ENCODE results near the gene USP35.

DNA sequence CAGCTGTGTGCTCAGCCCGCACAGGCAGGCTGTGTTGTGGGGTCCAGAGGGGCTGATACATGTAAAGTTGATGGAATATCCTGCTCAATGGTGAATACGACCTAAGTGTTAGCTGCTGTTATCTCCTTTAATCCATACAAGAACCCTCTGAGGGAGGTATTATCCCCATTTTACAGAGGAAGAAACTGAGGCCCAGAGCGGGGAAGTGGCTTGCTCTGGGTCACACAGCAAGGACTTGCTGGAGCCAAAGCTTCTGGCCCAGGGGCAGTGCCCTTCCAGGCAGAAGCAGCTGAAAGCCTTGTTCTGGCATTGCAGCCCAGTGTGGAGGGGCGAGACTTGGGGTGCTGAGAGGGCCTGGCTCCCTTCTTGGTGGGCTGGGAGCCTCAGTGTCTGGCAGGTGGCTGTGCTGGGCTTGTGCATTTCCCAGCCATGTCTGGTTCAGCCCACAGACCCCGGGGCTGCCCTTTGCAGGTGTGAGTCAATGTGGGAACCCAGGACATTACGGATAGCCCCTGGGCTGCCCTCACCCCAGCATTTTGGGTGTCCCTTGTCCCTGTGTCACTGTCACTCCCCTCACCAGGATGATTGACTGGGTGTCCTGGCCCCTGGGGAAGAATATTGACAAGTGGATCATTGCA, 10.4 kb downstream of the USP35 start:
- no peak for TF ChIP-seq CTCF (IDR thresholded peaks at IDR 0.05 in 4 of 5, conservative IDR thresholded peaks at IDR 0.05 in 1 of 5)
- no peak for TF ChIP-seq POLR2A (IDR thresholded peaks at IDR 0.05)
